ENCODE results near the gene SRSF4. TPM values are rescaled to one million over a fixed set of nuclear protein-coding genes. Genes with fewer than 3 reads are reported as not detected.

Gene SRSF4
- total and polyA plus RNA-seq, 2 of the 8 experiments (the other 6 are each of a cell fraction or from before 2014, with no cell fraction given), result 34.9 to 86.5 TPM

DNA sequence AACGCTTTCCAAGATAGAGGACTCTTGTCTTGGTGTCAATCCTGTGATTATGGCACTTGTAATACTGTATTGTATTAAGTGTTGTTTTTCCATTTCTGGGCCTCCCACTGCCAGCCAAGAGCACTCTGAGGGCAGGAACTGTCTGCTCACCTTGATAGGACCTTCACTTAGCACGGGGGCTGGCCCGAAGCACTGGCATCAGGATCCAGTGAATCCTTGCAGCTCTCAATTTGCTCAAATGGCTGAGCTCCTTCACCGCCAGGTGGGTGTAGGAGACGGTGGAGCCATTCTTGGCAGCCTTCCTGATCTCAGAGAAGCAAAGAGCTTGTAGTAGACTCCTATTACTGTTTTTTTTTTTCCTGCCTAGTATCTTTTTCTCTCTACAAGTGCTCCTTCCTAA lies 31.4 kb upstream of the SRSF4 start (continued):
- TF ChIP-seq, protein P1, sequence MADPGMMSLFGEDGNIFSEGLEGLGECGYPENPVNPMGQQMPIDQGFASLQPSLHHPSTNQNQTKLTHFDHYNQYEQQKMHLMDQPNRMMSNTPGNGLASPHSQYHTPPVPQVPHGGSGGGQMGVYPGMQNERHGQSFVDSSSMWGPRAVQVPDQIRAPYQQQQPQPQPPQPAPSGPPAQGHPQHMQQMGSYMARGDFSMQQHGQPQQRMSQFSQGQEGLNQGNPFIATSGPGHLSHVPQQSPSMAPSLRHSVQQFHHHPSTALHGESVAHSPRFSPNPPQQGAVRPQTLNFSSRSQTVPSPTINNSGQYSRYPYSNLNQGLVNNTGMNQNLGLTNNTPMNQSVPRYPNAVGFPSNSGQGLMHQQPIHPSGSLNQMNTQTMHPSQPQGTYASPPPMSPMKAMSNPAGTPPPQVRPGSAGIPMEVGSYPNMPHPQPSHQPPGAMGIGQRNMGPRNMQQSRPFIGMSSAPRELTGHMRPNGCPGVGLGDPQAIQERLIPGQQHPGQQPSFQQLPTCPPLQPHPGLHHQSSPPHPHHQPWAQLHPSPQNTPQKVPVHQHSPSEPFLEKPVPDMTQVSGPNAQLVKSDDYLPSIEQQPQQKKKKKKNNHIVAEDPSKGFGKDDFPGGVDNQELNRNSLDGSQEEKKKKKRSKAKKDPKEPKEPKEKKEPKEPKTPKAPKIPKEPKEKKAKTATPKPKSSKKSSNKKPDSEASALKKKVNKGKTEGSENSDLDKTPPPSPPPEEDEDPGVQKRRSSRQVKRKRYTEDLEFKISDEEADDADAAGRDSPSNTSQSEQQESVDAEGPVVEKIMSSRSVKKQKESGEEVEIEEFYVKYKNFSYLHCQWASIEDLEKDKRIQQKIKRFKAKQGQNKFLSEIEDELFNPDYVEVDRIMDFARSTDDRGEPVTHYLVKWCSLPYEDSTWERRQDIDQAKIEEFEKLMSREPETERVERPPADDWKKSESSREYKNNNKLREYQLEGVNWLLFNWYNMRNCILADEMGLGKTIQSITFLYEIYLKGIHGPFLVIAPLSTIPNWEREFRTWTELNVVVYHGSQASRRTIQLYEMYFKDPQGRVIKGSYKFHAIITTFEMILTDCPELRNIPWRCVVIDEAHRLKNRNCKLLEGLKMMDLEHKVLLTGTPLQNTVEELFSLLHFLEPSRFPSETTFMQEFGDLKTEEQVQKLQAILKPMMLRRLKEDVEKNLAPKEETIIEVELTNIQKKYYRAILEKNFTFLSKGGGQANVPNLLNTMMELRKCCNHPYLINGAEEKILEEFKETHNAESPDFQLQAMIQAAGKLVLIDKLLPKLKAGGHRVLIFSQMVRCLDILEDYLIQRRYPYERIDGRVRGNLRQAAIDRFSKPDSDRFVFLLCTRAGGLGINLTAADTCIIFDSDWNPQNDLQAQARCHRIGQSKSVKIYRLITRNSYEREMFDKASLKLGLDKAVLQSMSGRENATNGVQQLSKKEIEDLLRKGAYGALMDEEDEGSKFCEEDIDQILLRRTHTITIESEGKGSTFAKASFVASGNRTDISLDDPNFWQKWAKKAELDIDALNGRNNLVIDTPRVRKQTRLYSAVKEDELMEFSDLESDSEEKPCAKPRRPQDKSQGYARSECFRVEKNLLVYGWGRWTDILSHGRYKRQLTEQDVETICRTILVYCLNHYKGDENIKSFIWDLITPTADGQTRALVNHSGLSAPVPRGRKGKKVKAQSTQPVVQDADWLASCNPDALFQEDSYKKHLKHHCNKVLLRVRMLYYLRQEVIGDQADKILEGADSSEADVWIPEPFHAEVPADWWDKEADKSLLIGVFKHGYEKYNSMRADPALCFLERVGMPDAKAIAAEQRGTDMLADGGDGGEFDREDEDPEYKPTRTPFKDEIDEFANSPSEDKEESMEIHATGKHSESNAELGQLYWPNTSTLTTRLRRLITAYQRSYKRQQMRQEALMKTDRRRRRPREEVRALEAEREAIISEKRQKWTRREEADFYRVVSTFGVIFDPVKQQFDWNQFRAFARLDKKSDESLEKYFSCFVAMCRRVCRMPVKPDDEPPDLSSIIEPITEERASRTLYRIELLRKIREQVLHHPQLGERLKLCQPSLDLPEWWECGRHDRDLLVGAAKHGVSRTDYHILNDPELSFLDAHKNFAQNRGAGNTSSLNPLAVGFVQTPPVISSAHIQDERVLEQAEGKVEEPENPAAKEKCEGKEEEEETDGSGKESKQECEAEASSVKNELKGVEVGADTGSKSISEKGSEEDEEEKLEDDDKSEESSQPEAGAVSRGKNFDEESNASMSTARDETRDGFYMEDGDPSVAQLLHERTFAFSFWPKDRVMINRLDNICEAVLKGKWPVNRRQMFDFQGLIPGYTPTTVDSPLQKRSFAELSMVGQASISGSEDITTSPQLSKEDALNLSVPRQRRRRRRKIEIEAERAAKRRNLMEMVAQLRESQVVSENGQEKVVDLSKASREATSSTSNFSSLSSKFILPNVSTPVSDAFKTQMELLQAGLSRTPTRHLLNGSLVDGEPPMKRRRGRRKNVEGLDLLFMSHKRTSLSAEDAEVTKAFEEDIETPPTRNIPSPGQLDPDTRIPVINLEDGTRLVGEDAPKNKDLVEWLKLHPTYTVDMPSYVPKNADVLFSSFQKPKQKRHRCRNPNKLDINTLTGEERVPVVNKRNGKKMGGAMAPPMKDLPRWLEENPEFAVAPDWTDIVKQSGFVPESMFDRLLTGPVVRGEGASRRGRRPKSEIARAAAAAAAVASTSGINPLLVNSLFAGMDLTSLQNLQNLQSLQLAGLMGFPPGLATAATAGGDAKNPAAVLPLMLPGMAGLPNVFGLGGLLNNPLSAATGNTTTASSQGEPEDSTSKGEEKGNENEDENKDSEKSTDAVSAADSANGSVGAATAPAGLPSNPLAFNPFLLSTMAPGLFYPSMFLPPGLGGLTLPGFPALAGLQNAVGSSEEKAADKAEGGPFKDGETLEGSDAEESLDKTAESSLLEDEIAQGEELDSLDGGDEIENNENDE (IDR thresholded peaks at IDR 0.05; ENCODE audit: insufficient replicate concordance, low read length), result no peak
- TF ChIP-seq HDAC6 (IDR thresholded peaks at IDR 0.05; ENCODE audit: low read depth, low read length), result no peak
- no peak for TF ChIP-seq CREB1 (IDR thresholded peaks at IDR 0.05)

Measured in H1 (cell line).